Endothelial cell of umbilical vein (primary cell): ENCODE results near the gene RBM43. TPM values are rescaled to one million over a fixed set of nuclear protein-coding genes. Genes with fewer than 3 reads are reported as not detected.

Experiments
- BruUV-seq: library from RNA; stranded (reverse); fragments of 400-500 nt; replicated peaks from 2 replicates; lab custom pipeline; 2021; lab: Mats Ljungman, UMichigan
- CTCF ChIA-PET: fragments of 300-600, 350-600 bp; sonication (Branson Sonifier 250); formaldehyde crosslinking; loops from one replicate; lab custom pipeline; 2021; ENCODE audit warnings: antibody characterized with exemption, inconsistent platforms; lab: Charles Lee
- POLR2A ChIA-PET: fragments of 300-600, 350-600 bp; sonication (Branson Sonifier 250); formaldehyde crosslinking; loops from one replicate; lab custom pipeline; 2021; ENCODE audit warnings: antibody characterized with exemption, inconsistent platforms; lab: Charles Lee
- DNase-seq: peaks from one replicate; pipeline ENCODE4 v3.0.0-alpha.2; 2011; ENCODE audit warnings: low read depth, low spot score
- FAIRE-seq: peaks from 2 replicates; lab custom pipeline; 2011; peaks lifted over from hg19 to GRCh38; lab: Jason Lieb, UNC
- H2AFZ ChIP-seq: 2 replicates; pipeline ENCODE4 v1.6.0; 2012; ENCODE audit warnings: low read depth, low read length, control low read depth, inconsistent platforms
- H3K27ac ChIP-seq: 2 replicates; pipeline ENCODE4 v1.5.1; 2011; ENCODE audit warnings: low read depth, mild to moderate bottlenecking, control low read depth, low read length, moderate library complexity; ENCODE audit not compliant: insufficient read depth
- H3K27me3 ChIP-seq, 2 experiments: 2 replicates each; pipeline versions ENCODE4 v1.6.0 to v1.6.1; 2011; ENCODE audit warnings: low read length in 2 of 2, mixed read lengths in 1 of 2; ENCODE audit not compliant: control insufficient read depth in 2 of 2, insufficient read depth in 2 of 2
- H3K36me3 ChIP-seq, 2 experiments: 2 replicates in 1 of 2; 3 replicates in 1 of 2; pipeline ENCODE4 v1.5.1; 2011; ENCODE audit warnings: low read length in 2 of 2, mild to moderate bottlenecking in 1 of 2, moderate library complexity in 1 of 2; ENCODE audit not compliant: control insufficient read depth in 2 of 2, insufficient read depth in 2 of 2; ENCODE audit errors: extremely low read depth in 1 of 2
- H3K4me1 ChIP-seq: 3 replicates; pipeline ENCODE4 v1.5.1; 2011; ENCODE audit warnings: mild to moderate bottlenecking, low read length; ENCODE audit not compliant: control insufficient read depth, insufficient read depth; ENCODE audit errors: extremely low read depth
- H3K4me2 ChIP-seq: 2 replicates; pipeline ENCODE4 v1.6.1; 2011; ENCODE audit warnings: low read length, control low read depth, mixed read lengths; ENCODE audit not compliant: insufficient read depth
- H3K4me3 ChIP-seq, 3 experiments: fragments of 200-600 bp in 1 of 3; sonication (generic), shearing (Covaris generic) in 1 of 3; replicated peaks in 1 of 3; 2 replicates each; pipeline ENCODE4 v1.5.1; 2011 to 2016; ENCODE audit warnings: control low read depth in 3 of 3, low read length in 3 of 3, mild to moderate bottlenecking in 2 of 3, inconsistent platforms in 1 of 3, low read depth in 1 of 3, moderate library complexity in 1 of 3; ENCODE audit not compliant: insufficient read depth in 1 of 3
- H3K79me2 ChIP-seq: 2 replicates; pipeline ENCODE4 v1.6.0; 2012; ENCODE audit warnings: low read length, inconsistent platforms; ENCODE audit not compliant: control insufficient read depth, insufficient read depth
- H3K9ac ChIP-seq: replicated peaks from 2 replicates; pipeline ENCODE3; 2011; ENCODE audit warnings: low read length, control low read depth; ENCODE audit not compliant: insufficient read depth; ENCODE audit errors: extremely low read depth
- H3K9me1 ChIP-seq: replicated peaks from 3 replicates; pipeline ENCODE4 v1.6.0; 2011; ENCODE audit warnings: mild to moderate bottlenecking, low read length; ENCODE audit not compliant: control insufficient read depth, insufficient read depth; ENCODE audit errors: extremely low read depth
- H3K9me3 ChIP-seq: replicated peaks from 2 replicates; pipeline ENCODE4 v1.5.1; 2012; ENCODE audit warnings: low read length, inconsistent platforms; ENCODE audit not compliant: control insufficient read depth, insufficient read depth
- H4K20me1 ChIP-seq: replicated peaks from 2 replicates; pipeline ENCODE3; 2011; ENCODE audit warnings: mild to moderate bottlenecking, low read length; ENCODE audit not compliant: control insufficient read depth, insufficient read depth; ENCODE audit errors: extremely low read depth
- GATA2 ChIP-seq: IDR thresholded peaks from 2 replicates; pipeline ENCODE4 v1.7.0; 2011; ENCODE audit warnings: low read depth, mild to moderate bottlenecking, moderate library complexity, mixed read lengths, low read length; ENCODE audit not compliant: insufficient read length, insufficient read depth
- MYC ChIP-seq: IDR thresholded peaks from one replicate; pipeline ENCODE4 v1.6.1; 2011; ENCODE audit warnings: mild to moderate bottlenecking, low read depth, low read length
- POLR2AphosphoS5 ChIP-seq: IDR thresholded peaks from 2 replicates; pipeline ENCODE4 v1.6.1; 2012; ENCODE audit warnings: low read depth, mild to moderate bottlenecking, control low read depth, low read length, moderate library complexity; ENCODE audit not compliant: insufficient read depth
- dilution Hi-C: fragments of 300-500 bp; cut with MboI; formaldehyde crosslinking; loops from one replicate; pipeline ENCODE4 v1.15.0; 2019; ENCODE audit warnings: low sequenced_read_pairs; ENCODE audit not compliant: extremely low pct_ligation_motif_present
- intact Hi-C: fragments of 100-400 bp; cut with micrococcal nuclease; formaldehyde crosslinking; loops from one replicate; pipeline ENCODE4 v1.10.0; 2022
- polyA plus RNA-seq, 4 experiments: library from polyadenylated mRNA; depleted of rRNA in 3 of 4; stranded (reverse) in 3 of 4; unstranded in 1 of 4; fragments of >200 nt; gene quantifications; 2 replicates each; pipeline versions ENCODE4 v1.2.1 to v1.2.3, GENCODE V29; 2011 to 2012; ENCODE audit warnings: missing spikeins in 1 of 4
- total RNA-seq: library from RNA; stranded (reverse); gene quantifications from 2 replicates; pipeline ENCODE4 v1.2.3, GENCODE V29; 2021
- TF ChIP-seq, protein P1 (sequence below), 2 donors: IDR thresholded peaks; 1 replicate in 1 of 2; 2 replicates in 1 of 2; pipeline ENCODE4 v1.5.1; 2011; ENCODE audit warnings: low read length in 2 of 2, mild to moderate bottlenecking in 2 of 2, moderate library complexity in 2 of 2, control low read depth in 1 of 2, inconsistent platforms in 1 of 2, low read depth in 1 of 2; ENCODE audit not compliant: insufficient read depth in 1 of 2; ENCODE audit errors: extremely low read depth in 1 of 2
- TF ChIP-seq, protein P2 (sequence below): IDR thresholded peaks from 2 replicates; pipeline ENCODE4 v1.6.1; 2011; ENCODE audit not compliant: insufficient read depth, insufficient read length

Gene RBM43
- total and polyA plus RNA-seq, 2 donors (not counting 3 experiments of a cell fraction or from before 2014, with no cell fraction given), result 3.7 to 6.5 TPM

DNA sequence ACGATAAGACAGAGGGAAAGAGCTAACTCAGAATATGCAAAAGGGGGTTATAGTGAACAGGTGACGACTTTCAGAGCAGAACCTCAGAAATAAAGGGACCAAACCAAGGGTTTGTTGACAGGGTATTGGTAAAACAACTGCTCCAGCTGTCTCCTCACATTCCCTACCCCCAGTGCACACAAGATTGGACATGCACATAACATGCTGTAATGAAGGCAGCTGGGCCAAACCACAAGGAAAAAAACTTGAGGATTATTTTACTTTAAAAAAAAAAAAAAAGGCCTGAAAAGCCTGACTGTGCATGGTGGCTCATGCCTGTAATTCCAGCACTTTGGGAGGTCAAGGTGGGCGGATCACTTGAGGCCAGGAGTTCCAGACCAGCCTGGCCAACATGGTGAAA, 3.5 kb downstream of the RBM43 start:
- intact Hi-C loops, result no loop called here
- TF ChIP-seq POLR2AphosphoS5 (no peak), GATA2 (no peak), MYC (no peak)
- TF ChIP-seq, protein P1, sequence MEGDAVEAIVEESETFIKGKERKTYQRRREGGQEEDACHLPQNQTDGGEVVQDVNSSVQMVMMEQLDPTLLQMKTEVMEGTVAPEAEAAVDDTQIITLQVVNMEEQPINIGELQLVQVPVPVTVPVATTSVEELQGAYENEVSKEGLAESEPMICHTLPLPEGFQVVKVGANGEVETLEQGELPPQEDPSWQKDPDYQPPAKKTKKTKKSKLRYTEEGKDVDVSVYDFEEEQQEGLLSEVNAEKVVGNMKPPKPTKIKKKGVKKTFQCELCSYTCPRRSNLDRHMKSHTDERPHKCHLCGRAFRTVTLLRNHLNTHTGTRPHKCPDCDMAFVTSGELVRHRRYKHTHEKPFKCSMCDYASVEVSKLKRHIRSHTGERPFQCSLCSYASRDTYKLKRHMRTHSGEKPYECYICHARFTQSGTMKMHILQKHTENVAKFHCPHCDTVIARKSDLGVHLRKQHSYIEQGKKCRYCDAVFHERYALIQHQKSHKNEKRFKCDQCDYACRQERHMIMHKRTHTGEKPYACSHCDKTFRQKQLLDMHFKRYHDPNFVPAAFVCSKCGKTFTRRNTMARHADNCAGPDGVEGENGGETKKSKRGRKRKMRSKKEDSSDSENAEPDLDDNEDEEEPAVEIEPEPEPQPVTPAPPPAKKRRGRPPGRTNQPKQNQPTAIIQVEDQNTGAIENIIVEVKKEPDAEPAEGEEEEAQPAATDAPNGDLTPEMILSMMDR (IDR thresholded peaks at IDR 0.05; ENCODE audit: extremely low read depth in 1 of 2, insufficient read depth in 1 of 2, low read depth in 1 of 2, low read length in 2 of 2), result no peak
- FAIRE-seq (no peak), DNase-seq (no peak)
- H3K79me2 ChIP-seq, result no peaks in the 10 kb centered on the region
- dilution Hi-C loops, result no loop called here
- no peaks in the 10 kb centered on the region for H4K20me1 ChIP-seq
- no peak overlapping the region for H3K27ac ChIP-seq
- no peaks in the 10 kb centered on the region for H3K9me1 ChIP-seq
- H3K4me3 ChIP-seq, result no peak overlapping the region
- ChIA-PET CTCF (no interaction called here), POLR2A (no interaction called here)
- H3K4me1 ChIP-seq, result peaks cover 9% of the 10 kb centered on the region
- H3K36me3 ChIP-seq, result peaks cover 0 to 2% of the 10 kb centered on the region in 2 experiments
- no peaks in the 10 kb centered on the region for H3K27me3 ChIP-seq
- no peaks in the 10 kb centered on the region for H3K9me3 ChIP-seq
- H3K9ac ChIP-seq, result no peak overlapping the region
- H2AFZ ChIP-seq, result no peak overlapping the region
- BruUV-seq, result no TSS peak
- no peak overlapping the region for H3K4me2 ChIP-seq

GRCh38 chr2:151252646-151253045, 9.0 kb downstream of the RBM43 start:
- Histone ChIP-seq H4K20me1 (no peaks in the 10 kb centered on the region), H3K4me1 (no peaks in the 10 kb centered on the region), H3K36me3 (peaks cover 0 to 2% of the 10 kb centered on the region in 2 experiments), H3K27ac (no peak overlapping the region), H3K9me3 (no peaks in the 10 kb centered on the region), H3K79me2 (no peaks in the 10 kb centered on the region), H3K27me3 (no peaks in the 10 kb centered on the region), H3K9ac (no peak overlapping the region), H3K4me2 (no peak overlapping the region), H3K9me1 (no peaks in the 10 kb centered on the region), H3K4me3 (no peak overlapping the region), H2AFZ (no peak overlapping the region)
- ChIA-PET POLR2A (no interaction called here), CTCF (no interaction called here)
- no peak for DNase-seq
- intact Hi-C loops (no loop called here), dilution Hi-C loops (no loop called here)
- no TSS peak for BruUV-seq
- TF ChIP-seq, protein P1 (IDR thresholded peaks at IDR 0.05; ENCODE audit: extremely low read depth in 1 of 2, insufficient read depth in 1 of 2, low read depth in 1 of 2, low read length in 2 of 2), result no peak
- TF ChIP-seq GATA2 (no peak), POLR2AphosphoS5 (no peak), MYC (no peak)
- TF ChIP-seq, protein P2, sequence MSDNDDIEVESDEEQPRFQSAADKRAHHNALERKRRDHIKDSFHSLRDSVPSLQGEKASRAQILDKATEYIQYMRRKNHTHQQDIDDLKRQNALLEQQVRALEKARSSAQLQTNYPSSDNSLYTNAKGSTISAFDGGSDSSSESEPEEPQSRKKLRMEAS, result no peak
- no peak for FAIRE-seq
